Activated naive CD8-positive, alpha-beta T cell treated with anti-CD3 and anti-CD28 coated beads, Interleukin-2, amount 10 ng/mL, durations not matched to agents 7 days and 5 days (primary cell): ENCODE measurements around the gene MRPL55. TPM values are rescaled to one million over a fixed set of nuclear protein-coding genes. Genes with fewer than 3 reads are reported as not detected.

Experiments
- ATAC-seq: fragments of 150-1000 bp; cut with Tn5 transposase; one replicate; pipeline ENCODE4 v1.10.0; 2021; ENCODE audit warnings: low read depth, moderate library complexity
- POLR2A ChIA-PET: fragments of 350-600 bp; sonication (Branson Sonifier 250); formaldehyde crosslinking; loops from one replicate; lab custom pipeline; 2021; ENCODE audit warnings: antibody characterized with exemption; lab: Charles Lee
- DNase-seq: peaks from one replicate; pipeline ENCODE4 v3.0.0; 2021
- H3K27ac Mint-ChIP-seq: one replicate; pipeline ENCODE4 v1.8.0; 2022; ENCODE audit warnings: mild to moderate bottlenecking, mixed read lengths
- H3K27me3 Mint-ChIP-seq: one replicate; pipeline ENCODE4 v1.8.0; 2022; ENCODE audit warnings: mild to moderate bottlenecking, moderate library complexity, mixed read lengths
- H3K36me3 Mint-ChIP-seq: one replicate; pipeline ENCODE4 v1.8.0; 2021; ENCODE audit warnings: mild to moderate bottlenecking, mixed read lengths
- H3K4me1 Mint-ChIP-seq: one replicate; pipeline ENCODE4 v1.8.0; 2021; ENCODE audit warnings: mixed read lengths
- H3K4me3 Mint-ChIP-seq: one replicate; pipeline ENCODE4 v1.8.0; 2022; ENCODE audit warnings: mild to moderate bottlenecking, moderate library complexity, mixed read lengths
- H3K9me3 Mint-ChIP-seq: one replicate; pipeline ENCODE4 v1.8.0; 2021; ENCODE audit warnings: mixed read lengths
- total RNA-seq, 2 experiments: library from RNA; stranded (reverse); gene quantifications; one replicate each; pipeline ENCODE4 v1.2.3, GENCODE V29; 2021

MRPL55 gene
- total RNA-seq, 2 experiments from 2014 or later, result 53.6 to 53.7 TPM

DNA sequence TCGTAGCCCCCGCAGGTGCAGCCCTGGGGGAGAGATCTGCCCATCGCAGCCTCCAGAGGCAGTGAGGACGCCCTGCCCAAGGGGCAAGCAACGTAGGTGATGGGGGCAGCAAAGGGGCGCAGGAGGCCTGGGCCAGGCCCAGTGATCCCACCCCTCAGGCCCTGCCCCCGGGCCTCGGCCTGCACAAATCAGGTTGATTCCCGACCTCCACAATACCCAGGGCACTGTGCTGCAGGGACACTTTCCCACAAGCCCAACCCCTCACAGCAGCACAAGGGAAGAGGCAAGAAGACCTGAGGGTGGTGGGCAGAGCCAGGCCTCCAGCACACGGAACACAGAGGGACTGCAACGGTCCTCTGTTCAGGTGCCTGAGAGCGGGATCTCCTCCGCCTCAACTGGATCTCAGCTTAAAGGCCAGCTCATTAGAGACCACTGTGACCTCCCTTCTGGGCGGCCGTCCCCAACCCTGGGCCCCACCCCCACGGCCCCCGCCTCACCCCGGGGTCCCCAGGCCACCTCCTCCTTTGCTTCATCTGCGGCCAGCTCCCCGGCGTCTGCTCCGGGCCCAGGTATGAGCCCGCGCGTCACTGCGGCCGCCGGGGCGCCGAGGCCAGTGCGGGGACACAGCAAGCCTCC lies 27.4 kb downstream of the MRPL55 start:
- peak overlapping the region; percentile 89 for H3K27ac Mint-ChIP-seq
- POLR2A ChIA-PET, result interaction anchor here (0.5 to 2.3 kb wide), 26 partner anchors 9 to 406 kb away, joined by 3 to 12 read pairs (median 4); partner anchors contain the start of genes IBA57, MRPL55, RNF187 and TRIM11
- no peaks in the 10 kb centered on the region for H3K27me3 Mint-ChIP-seq
- H3K4me1 Mint-ChIP-seq, result peaks cover 32% of the 10 kb centered on the region
- ATAC-seq (peak; percentile 21), DNase-seq (no peak)
- H3K36me3 Mint-ChIP-seq, result peaks cover 18% of the 10 kb centered on the region
- H3K4me3 Mint-ChIP-seq, result peak overlapping the region; percentile 87
- H3K9me3 Mint-ChIP-seq, result no peaks in the 10 kb centered on the region

DNA sequence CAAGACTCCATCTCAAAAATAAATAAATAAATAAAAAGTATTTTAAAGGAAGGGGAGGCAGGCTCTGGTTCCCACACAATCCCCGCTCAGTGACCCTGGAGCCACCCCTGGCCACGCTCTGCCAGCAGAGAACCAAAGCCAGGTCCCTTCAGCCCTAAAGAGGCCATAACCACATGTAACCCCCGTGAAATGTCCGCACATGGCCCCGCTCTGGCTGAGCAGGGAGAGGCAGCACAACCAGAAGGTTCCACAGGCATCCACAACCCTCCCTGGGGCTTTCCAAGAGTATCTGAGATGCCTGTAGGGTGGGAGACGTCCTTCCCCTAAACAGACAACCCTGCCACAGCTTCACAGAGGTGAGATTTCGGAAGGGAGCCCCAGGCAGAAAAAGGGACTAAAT lies 28.0 kb downstream of the MRPL55 start:
- DNase-seq (peak; percentile 26), ATAC-seq (no peak)
- no peaks in the 10 kb centered on the region for H3K27me3 Mint-ChIP-seq
- H3K4me1 Mint-ChIP-seq, result peaks cover 29% of the 10 kb centered on the region
- H3K4me3 Mint-ChIP-seq, result peak overlapping the region; percentile 87
- POLR2A ChIA-PET, result interaction anchor here (0.5 to 2.3 kb wide), 7 partner anchors 18 to 406 kb away, joined by 3 to 9 read pairs (median 5); partner anchors contain the start of genes IBA57 and RNF187
- H3K27ac Mint-ChIP-seq, result peak overlapping the region; percentile 89
- no peaks in the 10 kb centered on the region for H3K9me3 Mint-ChIP-seq
- peaks cover 18% of the 10 kb centered on the region for H3K36me3 Mint-ChIP-seq

DNA sequence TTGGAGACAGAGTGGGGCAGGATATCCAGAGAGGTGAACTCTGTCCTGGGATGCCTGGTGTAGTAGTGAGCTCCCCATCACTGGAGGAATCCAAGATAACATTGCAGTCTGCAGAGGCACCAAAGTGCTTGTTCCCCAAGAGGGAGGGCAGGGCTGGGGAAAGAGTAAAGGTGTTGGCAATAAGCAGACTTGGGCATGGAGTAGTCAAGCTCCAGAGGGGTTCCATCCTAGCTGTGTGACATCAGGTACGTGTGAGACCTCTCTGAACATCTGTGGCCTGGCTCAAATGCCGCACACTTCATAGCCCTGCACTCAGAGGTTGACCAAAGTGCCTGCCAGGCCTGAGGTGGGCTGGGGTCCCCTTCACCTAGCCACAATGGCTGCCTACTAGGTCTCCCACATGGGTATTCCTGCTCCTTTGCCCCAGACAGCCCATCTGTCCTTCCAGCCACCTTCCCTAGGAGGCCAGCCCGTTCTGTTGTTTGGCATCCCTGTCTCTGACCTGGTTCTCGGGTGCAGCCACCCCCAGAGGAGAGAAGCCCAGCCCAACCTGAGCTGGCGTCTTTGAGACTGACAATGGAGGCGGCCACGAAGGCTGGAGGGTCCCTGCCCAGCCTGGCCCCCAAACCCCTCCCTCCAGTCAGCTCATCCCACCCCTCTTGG lies 29.4 kb downstream of the MRPL55 start:
- no peak for ATAC-seq
- peaks cover 14% of the 10 kb centered on the region for H3K36me3 Mint-ChIP-seq
- H3K9me3 Mint-ChIP-seq, result no peaks in the 10 kb centered on the region
- no peak for DNase-seq
- no peak overlapping the region for H3K27ac Mint-ChIP-seq
- H3K27me3 Mint-ChIP-seq, result no peaks in the 10 kb centered on the region
- H3K4me1 Mint-ChIP-seq, result peaks cover 20% of the 10 kb centered on the region
- POLR2A ChIA-PET, result interaction anchor here (1.0 kb wide), 2 partner anchors 24 to 78 kb away, joined by 3 read pairs; partner anchors contain the start of gene C1orf35
- no peak overlapping the region for H3K4me3 Mint-ChIP-seq

DNA sequence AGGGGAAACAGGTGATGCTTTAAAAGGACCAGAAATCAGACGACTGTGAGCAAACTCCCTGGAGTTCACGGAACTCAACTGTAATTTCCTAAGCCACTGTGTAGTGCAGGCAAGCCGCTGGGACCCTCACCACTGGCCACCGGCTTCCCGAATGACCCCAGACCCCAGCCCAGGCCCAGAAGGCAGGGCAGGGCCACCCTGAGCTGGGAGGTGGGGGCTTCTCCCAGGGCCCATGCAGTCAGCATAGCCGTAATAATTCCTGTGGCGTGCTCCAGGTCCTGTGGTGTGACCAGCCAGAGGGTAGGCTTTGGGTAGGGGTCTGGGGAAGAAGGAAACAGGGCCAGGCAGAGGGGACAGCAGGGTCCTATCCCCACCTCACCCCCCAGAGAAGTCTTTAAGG lies 30.1 kb downstream of the MRPL55 start:
- Mint-ChIP-seq H3K36me3 (peaks cover 8% of the 10 kb centered on the region), H3K27me3 (no peaks in the 10 kb centered on the region), H3K4me3 (no peak overlapping the region), H3K27ac (peak overlapping the region; percentile 1), H3K4me1 (peaks cover 13% of the 10 kb centered on the region), H3K9me3 (no peaks in the 10 kb centered on the region)
- POLR2A ChIA-PET, result interaction anchor here (1.0 kb wide), 1 partner anchor 25 kb away, joined by 3 read pairs; the partner anchor contains the start of gene C1orf35
- ATAC-seq, result no peak
- DNase-seq, result no peak

DNA sequence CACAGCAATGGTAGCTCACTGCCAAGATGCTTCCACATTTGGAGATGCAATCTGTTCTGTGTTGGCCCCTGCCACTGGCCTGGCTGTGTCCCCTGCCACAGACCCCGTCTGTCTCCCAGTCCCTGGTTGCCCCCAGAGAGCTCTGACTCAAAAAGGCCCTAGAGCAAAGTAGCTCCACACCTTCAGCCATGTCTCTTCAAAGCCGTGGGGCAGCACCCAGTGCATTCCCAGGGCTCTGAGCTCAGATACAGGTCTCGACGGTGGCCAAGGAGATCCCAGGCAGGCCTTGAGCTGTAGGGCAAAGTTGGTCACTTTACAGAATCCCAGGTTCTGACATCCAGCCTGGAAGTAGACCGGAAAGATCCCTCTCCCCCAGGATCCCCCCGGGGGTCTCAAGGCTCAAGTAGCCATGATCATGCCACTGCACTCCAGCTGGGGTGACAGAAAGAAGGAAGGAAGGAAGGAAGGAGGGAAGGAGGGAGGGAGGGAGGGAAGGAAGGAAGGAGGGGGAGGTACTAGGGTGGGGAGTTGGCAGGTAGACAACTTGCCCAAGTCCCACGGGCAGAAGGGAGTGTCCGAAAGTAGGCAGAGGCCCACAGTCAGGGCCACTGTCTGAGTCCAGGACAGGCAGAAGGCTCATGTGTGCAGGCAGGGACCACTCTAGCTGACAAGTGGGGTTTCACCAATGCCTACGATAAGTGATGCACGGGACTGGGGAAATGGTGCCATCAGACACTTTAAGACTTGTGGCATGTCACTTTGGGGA lies 31.4 kb downstream of the MRPL55 start:
- Mint-ChIP-seq H3K9me3 (no peaks in the 10 kb centered on the region), H3K27me3 (no peaks in the 10 kb centered on the region), H3K36me3 (no peaks in the 10 kb centered on the region), H3K4me1 (peaks cover 7% of the 10 kb centered on the region), H3K27ac (no peak overlapping the region), H3K4me3 (no peak overlapping the region)
- POLR2A ChIA-PET, result no interaction called here
- DNase-seq (no peak), ATAC-seq (no peak)

DNA sequence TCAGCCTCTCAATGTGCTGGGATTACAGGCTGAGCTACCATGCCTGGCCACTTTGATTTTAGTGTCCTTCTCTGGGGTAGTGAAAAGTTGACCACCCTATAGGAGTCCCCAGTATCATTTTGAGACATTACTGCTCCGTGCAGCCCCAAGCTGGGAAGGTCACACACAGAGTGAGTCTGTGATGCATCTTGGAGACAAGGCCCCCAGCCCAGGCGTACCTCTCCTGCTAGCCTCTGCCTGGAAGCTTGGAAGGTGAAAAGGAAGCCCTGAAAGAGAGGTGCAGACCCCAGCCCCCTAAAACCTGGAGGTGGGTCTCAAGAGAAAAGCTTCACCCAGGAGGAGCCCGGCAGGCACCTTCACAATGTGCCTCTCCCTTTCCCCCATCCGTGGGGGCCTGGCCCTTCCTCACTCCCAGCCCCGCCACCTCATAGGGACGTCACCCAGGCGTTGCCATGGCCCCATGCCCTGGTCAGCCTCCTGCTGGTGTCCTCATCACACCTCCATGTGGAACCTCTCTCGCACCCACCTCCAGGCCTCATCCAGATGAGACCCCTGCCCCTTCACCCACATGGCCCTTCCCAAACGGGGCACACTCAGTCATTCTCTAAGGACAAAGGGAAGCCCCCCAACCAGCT lies 32.2 kb downstream of the MRPL55 start:
- Mint-ChIP-seq H3K4me3 (no peak overlapping the region), H3K4me1 (peaks cover 7% of the 10 kb centered on the region), H3K27ac (no peak overlapping the region), H3K9me3 (no peaks in the 10 kb centered on the region), H3K27me3 (peaks cover under 1% of the 10 kb centered on the region), H3K36me3 (no peaks in the 10 kb centered on the region)
- ATAC-seq (no peak), DNase-seq (no peak)
- POLR2A ChIA-PET, result no interaction called here

DNA sequence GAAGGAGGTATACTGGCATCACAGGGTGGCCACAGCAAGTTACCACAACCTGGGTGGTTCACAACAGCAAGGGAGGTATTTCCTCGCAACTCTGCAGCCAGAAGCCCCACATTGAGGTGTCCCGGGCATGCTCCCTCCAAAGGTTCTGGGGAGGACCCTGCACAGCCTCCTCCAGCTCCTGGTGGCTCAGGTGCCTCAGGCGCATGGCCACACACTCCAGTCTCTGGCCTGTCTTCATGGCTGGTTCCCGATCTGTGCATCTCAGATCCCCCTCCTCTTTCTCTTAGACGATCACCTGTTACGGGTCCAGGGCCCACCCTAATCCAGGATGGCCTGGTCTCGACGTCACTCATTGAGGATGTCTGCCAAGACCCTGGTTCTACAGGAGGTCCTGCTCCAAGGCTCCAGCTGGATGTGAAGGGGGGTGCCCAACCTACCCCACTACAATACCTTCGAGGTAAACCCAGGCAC lies 33.3 kb downstream of the MRPL55 start:
- DNase-seq (no peak), ATAC-seq (no peak)
- Mint-ChIP-seq H3K27me3 (peaks cover 4% of the 10 kb centered on the region), H3K4me1 (peaks cover 4% of the 10 kb centered on the region), H3K27ac (no peak overlapping the region), H3K4me3 (no peak overlapping the region), H3K9me3 (no peaks in the 10 kb centered on the region), H3K36me3 (no peaks in the 10 kb centered on the region)
- POLR2A ChIA-PET, result no interaction called here

DNA sequence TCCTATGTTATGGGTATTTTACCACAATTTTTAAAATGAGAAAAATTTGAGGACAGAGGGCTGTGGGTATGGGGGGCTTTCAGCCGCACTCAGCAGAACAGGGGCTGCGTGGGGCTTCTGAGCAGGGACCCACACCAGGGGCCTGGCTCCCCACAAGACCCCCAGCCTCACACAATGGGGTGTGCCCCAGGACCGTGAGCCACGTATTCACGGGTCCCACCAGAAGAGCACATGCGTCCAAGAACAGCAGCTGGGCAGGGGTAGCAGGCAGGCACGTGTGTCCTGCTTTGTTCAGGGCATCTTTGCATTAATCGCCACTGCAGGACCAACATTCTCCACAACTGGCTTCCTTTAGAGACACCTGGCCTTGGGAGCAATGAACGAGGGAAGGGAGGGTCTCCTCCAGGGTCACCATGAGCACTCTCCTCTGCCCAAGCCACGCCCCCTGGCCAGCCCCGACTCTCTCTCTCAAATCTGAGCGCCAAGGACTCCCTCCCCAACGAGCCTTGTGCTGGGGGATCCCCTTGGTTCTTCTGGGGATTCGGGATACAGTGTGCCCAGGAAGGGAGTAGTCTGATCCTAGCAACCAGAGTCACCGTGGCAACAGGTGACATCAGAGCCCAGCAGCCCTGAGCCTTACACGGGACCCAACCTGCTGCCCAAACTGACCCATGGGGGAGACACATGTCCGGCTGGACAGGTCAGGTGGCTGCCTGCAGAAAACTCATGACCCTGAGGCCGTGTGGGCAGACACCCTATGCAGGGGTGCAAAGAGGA lies 34.0 kb downstream of the MRPL55 start:
- H3K27ac Mint-ChIP-seq, result no peak overlapping the region

DNA sequence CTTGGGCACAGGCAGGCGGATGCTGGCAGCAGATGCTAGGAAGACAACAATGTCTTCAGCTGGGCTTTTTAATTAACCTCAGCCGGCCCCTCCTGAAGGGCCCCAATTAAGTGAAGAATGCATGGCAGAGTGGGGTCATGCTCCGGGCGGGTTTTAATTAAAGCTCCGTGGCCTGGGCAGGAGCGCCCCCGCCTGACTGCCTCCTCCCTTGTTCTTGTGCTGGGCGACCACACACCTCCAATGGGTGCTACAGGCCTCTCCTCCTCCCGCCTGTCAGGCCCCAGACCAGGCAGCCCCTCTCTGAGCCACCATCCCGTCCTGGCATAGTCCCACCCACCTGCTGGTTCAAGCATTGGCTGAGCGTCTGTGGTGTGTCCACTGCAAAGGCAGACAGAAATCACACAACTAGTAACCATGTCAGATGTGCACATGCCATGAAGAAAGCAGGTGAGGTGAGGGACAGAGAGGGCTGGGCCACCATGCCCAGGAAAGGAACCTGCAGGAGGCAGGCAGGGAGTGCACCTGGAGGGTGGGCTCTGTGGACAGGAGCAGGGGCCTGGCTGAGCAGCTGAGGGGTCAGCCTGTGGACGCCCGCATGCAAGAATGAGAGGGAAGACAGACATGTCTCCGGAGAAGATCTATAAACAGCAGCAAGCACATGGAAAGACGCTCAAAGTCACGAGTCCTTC lies 35.1 kb downstream of the MRPL55 start:
- no peak overlapping the region for H3K27ac Mint-ChIP-seq
- DNase-seq, result peak; percentile 39
- no peaks in the 10 kb centered on the region for H3K36me3 Mint-ChIP-seq
- no peaks in the 10 kb centered on the region for H3K9me3 Mint-ChIP-seq
- peaks cover 2% of the 10 kb centered on the region for H3K4me1 Mint-ChIP-seq
- peaks cover 4% of the 10 kb centered on the region for H3K27me3 Mint-ChIP-seq
- H3K4me3 Mint-ChIP-seq, result no peak overlapping the region
- ATAC-seq, result no peak
- POLR2A ChIA-PET, result no interaction called here

More for the DNA sequence above, 34.0 kb downstream of the MRPL55 start:
- POLR2A ChIA-PET, result no interaction called here
- no peaks in the 10 kb centered on the region for H3K9me3 Mint-ChIP-seq
- H3K4me3 Mint-ChIP-seq, result no peak overlapping the region
- peaks cover 4% of the 10 kb centered on the region for H3K27me3 Mint-ChIP-seq
- peaks cover 4% of the 10 kb centered on the region for H3K4me1 Mint-ChIP-seq
- no peak for ATAC-seq
- DNase-seq, result no peak
- no peaks in the 10 kb centered on the region for H3K36me3 Mint-ChIP-seq

DNA sequence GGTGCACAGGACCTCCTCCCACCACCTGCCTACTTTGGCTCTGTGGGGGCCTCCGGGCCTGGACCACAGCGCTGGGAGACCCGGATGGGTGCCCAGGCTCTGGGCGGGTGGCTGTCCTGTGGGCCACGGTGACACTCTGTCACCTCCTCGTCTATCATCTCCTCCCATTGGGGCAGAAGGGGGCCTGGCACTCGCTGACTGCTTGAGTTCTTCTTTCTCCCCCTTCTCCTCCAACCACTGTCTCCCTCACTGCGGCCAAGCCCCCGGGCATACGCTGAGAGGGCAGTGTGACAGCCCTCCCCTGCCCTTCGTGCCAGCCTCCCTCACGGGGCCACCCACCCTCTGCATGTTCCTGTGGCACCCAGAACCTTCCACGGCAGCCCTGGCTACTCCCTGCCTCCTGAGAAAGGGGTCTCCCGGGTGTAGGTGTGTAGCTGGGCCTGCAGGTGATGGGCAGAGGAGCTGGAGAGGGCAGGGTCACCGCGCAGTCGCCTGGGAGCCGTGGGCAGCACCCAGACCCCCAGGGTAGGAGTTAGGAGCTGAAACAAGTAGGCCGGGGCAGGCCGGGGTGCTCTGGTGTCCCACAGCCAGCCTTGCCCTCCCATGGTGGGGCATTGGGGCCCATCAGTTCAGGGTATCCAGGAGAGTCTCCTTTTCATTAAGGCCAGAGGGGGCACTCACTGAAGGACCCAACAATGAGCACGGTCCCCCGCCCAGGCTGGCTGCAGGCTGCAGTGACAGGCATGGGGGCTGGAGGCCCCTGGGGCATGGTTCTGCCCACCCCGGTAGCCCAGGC lies 35.8 kb downstream of the MRPL55 start:
- no peak overlapping the region for H3K4me3 Mint-ChIP-seq
- H3K27ac Mint-ChIP-seq, result no peak overlapping the region
- POLR2A ChIA-PET, result no interaction called here
- peaks cover 2% of the 10 kb centered on the region for H3K4me1 Mint-ChIP-seq
- DNase-seq (no peak), ATAC-seq (no peak)
- H3K27me3 Mint-ChIP-seq, result peaks cover 4% of the 10 kb centered on the region
- H3K9me3 Mint-ChIP-seq, result no peaks in the 10 kb centered on the region
- H3K36me3 Mint-ChIP-seq, result no peaks in the 10 kb centered on the region

DNA sequence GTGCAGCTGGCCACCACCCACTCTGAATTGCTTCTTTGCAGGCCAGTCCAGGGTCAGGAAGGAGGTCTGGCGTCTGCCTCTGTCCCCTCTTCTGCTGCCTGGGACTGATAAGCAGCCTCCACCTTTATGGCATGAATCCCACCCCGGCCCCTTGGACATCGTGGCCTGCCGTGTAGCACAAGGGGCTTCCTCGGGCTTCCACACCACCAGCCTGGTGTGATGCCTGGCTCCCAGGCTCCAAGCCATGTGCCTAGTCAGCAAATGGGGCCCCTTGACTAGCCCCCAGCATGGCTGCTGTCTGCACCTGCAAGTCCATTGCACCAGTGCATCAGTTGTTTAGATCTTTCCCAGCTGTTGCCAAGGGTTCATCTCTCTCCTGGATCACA lies 36.4 kb downstream of the MRPL55 start:
- H3K4me1 Mint-ChIP-seq, result peaks cover 2% of the 10 kb centered on the region
- no peaks in the 10 kb centered on the region for H3K36me3 Mint-ChIP-seq

More for the DNA sequence above, 36.4 kb downstream of the MRPL55 start:
- H3K27me3 Mint-ChIP-seq, result peaks cover 4% of the 10 kb centered on the region
- DNase-seq (no peak), ATAC-seq (no peak)
- H3K9me3 Mint-ChIP-seq, result no peaks in the 10 kb centered on the region
- H3K4me3 Mint-ChIP-seq, result no peak overlapping the region
- H3K27ac Mint-ChIP-seq, result no peak overlapping the region
- POLR2A ChIA-PET, result no interaction called here
